ENCODE measurements around the gene ZNF148.

The ZNF148 gene

DNA sequence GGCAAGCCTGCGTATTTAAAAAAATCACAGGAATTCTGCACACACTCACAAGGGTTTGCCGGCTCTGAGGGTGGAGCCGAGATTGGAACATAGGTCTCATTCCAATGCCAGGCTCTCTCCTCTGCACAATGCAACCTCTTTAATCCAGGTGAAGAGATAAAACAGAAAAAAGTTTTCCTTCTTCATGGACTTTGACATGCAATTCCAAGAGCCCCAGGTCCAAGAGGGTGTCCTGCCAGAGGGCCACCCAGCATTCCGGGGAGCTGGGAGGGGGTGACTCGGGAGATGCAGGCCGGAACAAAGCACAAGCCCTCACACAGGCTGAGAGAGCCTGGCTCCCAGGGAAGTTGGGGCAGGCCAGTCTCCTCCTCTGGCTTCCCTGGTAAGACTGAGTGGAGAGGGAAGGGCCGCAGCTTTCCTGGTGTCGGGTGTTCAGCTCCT is 155.8 kb downstream of the ZNF148 start:
- DNase-seq (ENCODE audit: low spot score): no peak

DNA sequence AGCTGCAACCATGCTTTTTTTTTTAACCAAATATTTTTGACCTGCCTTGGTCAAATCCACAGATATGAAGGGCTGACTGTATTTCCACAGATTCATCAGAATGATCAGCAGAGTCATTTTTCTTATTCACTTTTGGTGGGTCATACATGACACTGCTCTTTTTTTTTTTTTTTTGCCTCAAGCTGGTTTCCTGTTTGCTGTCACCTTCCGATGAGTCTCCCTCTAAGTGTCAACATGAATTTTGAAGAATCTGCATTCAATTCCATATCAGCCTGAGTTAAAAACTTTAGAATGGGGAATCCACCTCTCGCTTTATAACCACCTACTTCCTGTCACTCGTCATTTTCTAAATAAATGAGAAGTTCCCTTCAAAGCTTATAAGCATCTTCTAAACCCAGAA is 160.4 kb downstream of the ZNF148 start:
- DNase-seq (ENCODE audit: low spot score): no peak

- DNase-seq (ENCODE audit: low spot score): no peak
These were observed 161.1 kb downstream of the ZNF148 start for GRCh38 chr3:125213946-125214542.

- no peak for DNase-seq (ENCODE audit: low spot score)
These were observed 161.8 kb downstream of the ZNF148 start for GRCh38 chr3:125213364-125213755.

GRCh38 chr3:125212509-125213363 is 162.4 kb downstream of the ZNF148 start, which contains the start of gene SLC12A8:
Gene SLC12A8, minus strand, starts transcription at chr3:125212748. Its CDS starts 1,399 bp downstream, at chr3:125211349.
- peak; percentile 38 for DNase-seq (ENCODE audit: low spot score)

DNA sequence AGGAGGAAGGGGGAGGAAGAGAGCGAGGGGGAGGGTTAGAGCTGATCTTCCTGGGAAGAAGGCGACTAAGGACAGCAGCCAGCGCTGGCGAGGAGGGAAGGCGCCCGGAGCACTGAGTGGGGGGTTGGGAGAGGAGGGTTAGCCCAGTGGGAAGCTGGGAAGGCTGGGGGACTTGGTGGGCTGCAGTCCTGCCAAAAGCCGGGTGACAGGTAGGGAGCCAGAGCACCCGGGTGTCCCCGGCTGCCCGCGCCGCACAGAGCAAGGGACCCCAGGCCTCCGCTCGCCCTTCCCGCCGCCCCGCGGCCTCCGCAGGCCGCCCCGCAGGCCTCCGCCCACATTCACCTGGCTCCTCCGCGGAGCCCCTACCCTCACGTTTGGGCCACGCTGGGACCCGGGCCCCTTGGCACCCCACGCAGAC is 163.0 kb downstream of the ZNF148 start:
- peak; percentile 28 for DNase-seq (ENCODE audit: low spot score)

GRCh38 chr3:125211523-125212090 is 163.5 kb downstream of the ZNF148 start:
- DNase-seq (ENCODE audit: low spot score): peak; percentile 25

GRCh38 chr3:125207949-125208568 is 167.1 kb downstream of the ZNF148 start:
- DNase-seq (ENCODE audit: low spot score): no peak

DNA sequence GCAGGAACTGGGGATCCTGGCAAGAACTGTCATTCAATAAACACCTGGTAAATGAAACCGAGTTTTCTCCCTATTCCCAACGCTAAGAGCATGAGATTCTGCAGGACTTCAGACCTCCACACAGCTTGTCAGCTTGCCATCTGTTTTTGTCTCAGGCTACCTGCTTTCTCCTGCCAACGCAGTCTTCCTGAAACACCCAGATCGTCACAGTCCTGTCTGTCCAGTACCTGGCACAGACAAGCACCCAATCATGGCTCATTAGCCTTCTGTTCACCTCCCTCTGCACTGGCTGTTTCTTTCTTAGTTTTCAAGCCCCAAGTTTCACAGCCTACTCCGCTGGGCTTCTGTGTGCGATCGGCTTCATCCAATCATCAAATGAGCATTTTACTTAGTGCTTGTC is 167.6 kb downstream of the ZNF148 start:
- no peak for DNase-seq (ENCODE audit: low spot score)

DNA sequence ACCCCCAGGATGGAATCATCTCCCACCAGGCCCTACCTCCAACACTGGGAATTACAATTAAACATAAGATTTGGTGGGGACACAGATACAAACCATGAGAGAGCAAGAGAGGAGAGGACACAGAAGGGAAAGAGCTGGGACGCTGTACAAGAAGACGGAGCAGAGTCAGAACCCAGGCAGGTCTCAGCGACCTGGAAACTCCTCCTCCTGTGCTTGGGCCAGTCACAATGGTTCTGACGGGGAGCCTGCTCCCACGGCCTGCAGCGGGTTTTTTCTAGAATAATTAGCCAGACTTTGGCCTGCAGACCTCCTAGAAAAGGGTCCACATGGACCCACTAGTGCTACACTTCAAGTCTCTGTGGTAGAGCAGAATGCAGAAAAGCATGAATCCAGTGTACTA is 168.2 kb downstream of the ZNF148 start:
- DNase-seq (ENCODE audit: low spot score): no peak

DNA sequence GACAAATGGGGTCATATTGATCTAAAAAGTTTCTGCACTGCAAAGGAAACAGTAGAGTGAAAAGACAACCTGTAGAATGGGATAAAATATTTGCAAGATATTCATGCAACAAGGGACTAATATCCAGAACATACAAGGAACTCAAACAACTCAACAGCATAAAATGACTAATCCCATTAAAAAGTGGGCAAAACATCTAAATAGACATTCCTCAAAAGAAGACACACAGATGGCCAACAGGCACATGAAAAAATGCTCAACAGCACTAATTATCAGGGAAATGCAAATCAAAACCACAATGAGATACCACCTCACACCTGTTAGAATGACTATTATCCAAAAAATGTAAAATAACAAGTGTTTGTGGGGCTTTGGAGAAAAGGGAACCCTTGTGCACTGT is 171.4 kb downstream of the ZNF148 start:
- no peak for DNase-seq (ENCODE audit: low spot score)

GRCh38 chr3:125202197-125202596 is 172.9 kb downstream of the ZNF148 start:
- no peak for DNase-seq (ENCODE audit: low spot score)

DNA sequence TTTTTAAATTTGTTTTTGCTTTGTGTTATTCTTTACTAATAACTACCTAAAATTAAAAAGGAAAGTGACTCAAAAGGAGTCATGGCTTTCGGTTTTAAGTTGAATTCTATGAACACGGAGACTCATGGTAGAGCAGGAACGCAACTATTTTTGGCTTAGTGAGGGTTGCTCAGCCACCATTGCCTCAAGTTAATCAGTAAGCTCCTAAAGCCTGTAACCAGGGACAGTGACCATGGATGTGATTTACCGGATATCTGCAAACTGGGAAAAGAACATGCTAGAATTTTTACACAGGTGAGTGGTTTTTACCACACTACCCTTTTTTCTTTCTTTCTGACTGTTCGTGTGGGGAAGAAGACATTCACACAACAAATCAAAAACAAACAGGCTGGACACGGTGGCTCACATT is 174.4 kb downstream of the ZNF148 start:
- peak; percentile 63 for DNase-seq (ENCODE audit: low spot score)

- no peak for DNase-seq (ENCODE audit: low spot score)
These were observed 180.1 kb downstream of the ZNF148 start for GRCh38 chr3:125194849-125195601.

DNA sequence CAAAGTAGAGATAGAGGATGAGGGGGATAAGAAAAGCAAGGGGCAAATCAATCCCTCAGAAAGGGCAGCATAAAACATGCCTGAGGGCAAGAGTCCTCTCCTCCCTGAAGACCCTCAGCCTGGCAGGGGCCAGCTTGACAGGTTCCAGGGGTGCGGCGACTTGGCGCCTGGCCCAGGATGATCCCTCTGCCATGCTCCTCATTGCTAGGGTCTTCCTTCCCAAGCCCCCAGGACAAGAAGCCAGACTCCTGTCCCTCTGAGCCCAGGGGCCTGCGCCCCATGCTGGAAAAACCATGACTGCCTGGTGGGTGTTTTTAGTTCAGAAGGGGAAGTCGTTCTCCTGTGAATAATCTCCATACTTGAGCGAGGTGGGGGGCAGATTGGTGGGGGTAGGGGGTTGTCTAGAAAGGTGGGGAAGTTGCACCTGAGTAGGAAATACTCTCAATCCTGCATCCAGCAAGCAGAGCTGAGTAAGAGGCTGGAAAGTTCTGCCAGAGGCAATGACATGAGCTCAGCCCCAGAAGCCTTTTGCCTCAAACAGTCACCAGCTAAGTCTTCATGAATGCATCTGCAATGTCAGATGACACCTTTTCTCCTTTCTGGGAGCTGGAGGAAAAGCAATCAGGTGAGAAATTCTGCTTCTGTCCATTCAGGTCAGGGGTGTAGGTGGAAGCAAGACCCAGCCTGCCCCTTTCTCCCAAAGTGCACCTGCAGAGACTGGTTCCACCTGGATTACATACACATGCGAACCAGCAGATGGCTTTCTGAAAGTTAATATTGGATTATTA is 180.9 kb downstream of the ZNF148 start:
- DNase-seq (ENCODE audit: low spot score): no peak

- no peak for DNase-seq (ENCODE audit: low spot score)
These were observed 182.7 kb downstream of the ZNF148 start for GRCh38 chr3:125192190-125193035.

DNA sequence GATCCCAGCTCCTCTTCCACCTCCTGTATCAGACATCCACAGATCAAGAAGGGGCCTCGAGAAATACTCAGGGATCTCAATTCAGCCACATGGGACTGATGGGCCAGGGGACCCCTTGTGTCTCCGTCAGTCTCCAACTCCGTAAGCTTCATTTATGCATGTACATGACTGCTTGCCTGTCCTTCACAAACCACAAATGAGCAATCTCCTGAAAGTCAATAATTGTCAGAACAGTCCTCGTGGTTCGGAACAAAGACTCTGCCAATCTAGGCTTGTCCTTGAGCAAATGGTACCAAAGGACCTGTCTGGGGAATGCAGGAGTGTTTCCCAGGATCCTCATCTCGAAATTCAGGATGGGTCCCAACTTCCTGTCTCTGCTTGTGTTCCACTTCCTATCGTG is 183.4 kb downstream of the ZNF148 start:
- no peak for DNase-seq (ENCODE audit: low spot score)

DNA sequence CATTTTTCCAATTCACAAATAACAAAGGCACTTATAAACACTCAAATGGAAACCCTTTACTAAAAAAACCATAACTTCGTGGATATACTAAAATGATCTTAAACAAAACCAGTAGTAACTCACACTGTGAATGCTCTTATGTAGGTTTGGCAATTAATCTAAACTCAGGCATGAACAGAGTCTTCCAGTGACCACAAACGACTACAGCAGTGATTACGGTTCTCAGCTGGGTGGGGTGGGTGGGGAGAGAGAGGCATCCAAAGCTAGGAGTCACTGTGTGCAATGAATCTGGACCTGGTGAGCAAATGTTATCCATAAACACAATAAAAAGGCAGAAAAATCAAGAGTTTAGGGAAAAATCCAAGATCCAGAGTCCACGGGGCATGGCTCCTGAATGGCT is 183.9 kb downstream of the ZNF148 start:
- no peak for DNase-seq (ENCODE audit: low spot score)

DNA sequence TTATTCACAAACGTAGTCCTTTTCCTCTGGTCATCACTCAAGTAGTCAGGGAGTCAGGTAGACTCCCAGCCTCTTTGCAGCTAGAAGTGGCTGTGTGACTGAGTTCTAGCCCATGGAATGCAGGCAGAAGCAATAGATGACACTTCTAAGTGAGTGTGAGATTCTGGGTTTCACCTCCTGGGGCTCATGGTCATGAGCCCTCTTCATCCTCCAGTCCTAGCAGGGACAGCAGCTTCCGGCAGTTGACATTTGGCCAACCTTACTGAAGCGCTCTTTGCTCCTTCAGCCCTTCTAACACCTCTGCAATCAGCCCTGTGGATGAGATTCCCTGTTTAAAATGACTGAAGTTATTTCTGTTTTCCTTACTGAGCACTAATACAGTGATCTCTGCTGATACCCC is 184.3 kb downstream of the ZNF148 start:
- no peak for DNase-seq (ENCODE audit: low spot score)

All from HuH-7.5 (cell line).